Skeletal muscle tissue (tissue), 4 donors: ENCODE results near the gene MTCP1. TPM values are rescaled to one million over a fixed set of nuclear protein-coding genes. Genes with fewer than 3 reads are reported as not detected.

ENCODE experiments used
- H3K27ac ChIP-seq: one replicate; pipeline ENCODE4 v1.7.0; 2013; ENCODE audit warnings: mild to moderate bottlenecking, low read depth, low read length, inconsistent platforms
- H3K27me3 ChIP-seq, 3 donors: one replicate each; pipeline ENCODE4 v1.7.0; 2013; ENCODE audit warnings: low read length in 3 of 3; ENCODE audit not compliant: control insufficient read depth in 3 of 3, insufficient read depth in 3 of 3
- H3K36me3 ChIP-seq, 3 donors: one replicate each; pipeline ENCODE4 v1.7.0; 2013; ENCODE audit warnings: low read length in 3 of 3; ENCODE audit not compliant: control insufficient read depth in 3 of 3, insufficient read depth in 3 of 3
- H3K4me1 ChIP-seq, 3 donors: one replicate each; pipeline ENCODE4 v1.7.0; 2013; ENCODE audit warnings: low read length in 3 of 3, mild to moderate bottlenecking in 3 of 3; ENCODE audit not compliant: control insufficient read depth in 3 of 3, insufficient read depth in 3 of 3
- H3K4me3 ChIP-seq, 3 donors: one replicate each; pipeline ENCODE4 v1.7.0; 2013; ENCODE audit warnings: low read length in 3 of 3
- H3K9ac ChIP-seq, 3 donors: one replicate each; pipeline ENCODE4 v1.7.0; 2013; ENCODE audit warnings: low read length in 3 of 3, mild to moderate bottlenecking in 3 of 3, moderate library complexity in 2 of 3, low read depth in 1 of 3
- H3K9me3 ChIP-seq, 3 donors: one replicate each; pipeline ENCODE4 v1.7.0; 2013; ENCODE audit warnings: low read length in 3 of 3; ENCODE audit not compliant: control insufficient read depth in 3 of 3
- total RNA-seq: library from RNA; depleted of rRNA; stranded (reverse); fragments of >200 nt; gene quantifications from one replicate; pipeline ENCODE4 v1.2.3, GENCODE V29; 2014
- donor health status: Osteomylitis.

MTCP1 gene
- total RNA-seq, 1 donor from 2014 or later = 20.9 TPM

- no peaks in the 10 kb centered on the region for H3K27me3 ChIP-seq
- H3K9ac ChIP-seq = no peak overlapping the region
- peaks cover 4 to 13% (median 9%) of the 10 kb centered on the region in 3 donors for H3K4me1 ChIP-seq
- no peak overlapping the region for H3K27ac ChIP-seq
- no peak overlapping the region for H3K4me3 ChIP-seq
- H3K36me3 ChIP-seq = peaks cover 7 to 19% (median 13%) of the 10 kb centered on the region in 3 donors
- H3K9me3 ChIP-seq = peaks cover 0 to 2% (median 0%) of the 10 kb centered on the region in 3 donors
Measured at GRCh38 chrX:155055494-155055893, 15.4 kb downstream of the MTCP1 start.

GRCh38 chrX:155054255-155054654 lies 16.7 kb downstream of the MTCP1 start:
- Histone ChIP-seq H3K4me1 (peaks cover 7 to 13% (median 9%) of the 10 kb centered on the region in 3 donors), H3K9ac (no peak overlapping the region), H3K4me3 (no peak overlapping the region), H3K27me3 (no peaks in the 10 kb centered on the region), H3K27ac (no peak overlapping the region), H3K9me3 (peaks cover 0 to 2% (median 0%) of the 10 kb centered on the region in 3 donors), H3K36me3 (peaks cover 5 to 19% (median 13%) of the 10 kb centered on the region in 3 donors)

GRCh38 chrX:155053656-155054055 lies 17.3 kb downstream of the MTCP1 start:
- Histone ChIP-seq H3K4me1 (peaks cover 9 to 16% (median 12%) of the 10 kb centered on the region in 3 donors), H3K36me3 (peaks cover 5 to 19% (median 13%) of the 10 kb centered on the region in 3 donors), H3K27ac (no peak overlapping the region), H3K9me3 (peaks cover 0 to 2% (median 0%) of the 10 kb centered on the region in 3 donors), H3K27me3 (no peaks in the 10 kb centered on the region), H3K9ac (no peak overlapping the region), H3K4me3 (no peak overlapping the region)

- Histone ChIP-seq H3K36me3 (peaks cover 5 to 19% (median 13%) of the 10 kb centered on the region in 3 donors), H3K4me3 (no peak overlapping the region), H3K9me3 (peaks cover 0 to 2% (median 0%) of the 10 kb centered on the region in 3 donors), H3K4me1 (peaks cover 12 to 20% (median 12%) of the 10 kb centered on the region in 3 donors), H3K9ac (no peak overlapping the region), H3K27me3 (no peaks in the 10 kb centered on the region), H3K27ac (no peak overlapping the region)
Measured at GRCh38 chrX:155052738-155053498, 18.0 kb downstream of the MTCP1 start.

- Histone ChIP-seq H3K9ac (no peak overlapping the region), H3K4me3 (no peak overlapping the region), H3K27ac (no peak overlapping the region), H3K36me3 (peaks cover 5 to 15% (median 13%) of the 10 kb centered on the region in 3 donors), H3K9me3 (no peaks in the 10 kb centered on the region), H3K4me1 (peaks cover 14 to 29% (median 26%) of the 10 kb centered on the region in 3 donors), H3K27me3 (no peaks in the 10 kb centered on the region)
Measured at GRCh38 chrX:155048977-155049619, 21.8 kb downstream of the MTCP1 start.

GRCh38 chrX:155046811-155047528 lies 24.0 kb downstream of the MTCP1 start:
- H3K4me3 ChIP-seq = peak overlapping the region in 1 of 3 donors; percentile 45
- peak overlapping the region; percentile 32 for H3K27ac ChIP-seq
- H3K27me3 ChIP-seq = no peaks in the 10 kb centered on the region
- peaks cover 4 to 5% (median 5%) of the 10 kb centered on the region in 3 donors for H3K36me3 ChIP-seq
- no peaks in the 10 kb centered on the region for H3K9me3 ChIP-seq
- H3K4me1 ChIP-seq = peaks cover 14 to 32% (median 26%) of the 10 kb centered on the region in 3 donors
- no peak overlapping the region for H3K9ac ChIP-seq

GRCh38 chrX:155046129-155046810 lies 24.7 kb downstream of the MTCP1 start:
- Histone ChIP-seq H3K27ac (peak overlapping the region; percentile 32), H3K9me3 (no peaks in the 10 kb centered on the region), H3K9ac (no peak overlapping the region), H3K4me3 (no peak overlapping the region), H3K27me3 (no peaks in the 10 kb centered on the region), H3K36me3 (no peaks in the 10 kb centered on the region), H3K4me1 (peaks cover 14 to 32% (median 26%) of the 10 kb centered on the region in 3 donors)

GRCh38 chrX:155035688-155036087 lies 35.2 kb downstream of the MTCP1 start:
- no peak overlapping the region for H3K9ac ChIP-seq
- H3K27me3 ChIP-seq = no peaks in the 10 kb centered on the region
- H3K36me3 ChIP-seq = peaks cover 0 to 8% (median 0%) of the 10 kb centered on the region in 3 donors
- no peaks in the 10 kb centered on the region for H3K4me1 ChIP-seq
- H3K9me3 ChIP-seq = no peaks in the 10 kb centered on the region
- H3K4me3 ChIP-seq = no peak overlapping the region
- H3K27ac ChIP-seq = no peak overlapping the region

- no peaks in the 10 kb centered on the region for H3K27me3 ChIP-seq
- no peak overlapping the region for H3K9ac ChIP-seq
- H3K4me3 ChIP-seq = no peak overlapping the region
- no peaks in the 10 kb centered on the region for H3K9me3 ChIP-seq
- H3K4me1 ChIP-seq = no peaks in the 10 kb centered on the region
- H3K36me3 ChIP-seq = peaks cover 0 to 8% (median 0%) of the 10 kb centered on the region in 3 donors
- no peak overlapping the region for H3K27ac ChIP-seq
Measured at GRCh38 chrX:155031657-155032056, 39.3 kb downstream of the MTCP1 start.
